Psoas muscle (tissue), 8 donors: ENCODE measurements around the gene VSIR. TPM values are rescaled to one million over a fixed set of nuclear protein-coding genes. Genes with fewer than 3 reads are reported as not detected.

ENCODE experiments used
- ATAC-seq, 4 donors: fragments of 200-7000 bp; cut with Tn5 transposase; one replicate each; pipeline ENCODE4 v1.9.1; 2020; ENCODE audit warnings: moderate library complexity in 3 of 4, mild to moderate bottlenecking in 2 of 4
- DNase-seq, 2 donors: peaks; one replicate each; pipeline ENCODE4 v3.0.0-alpha.2; 2020
- H3K27ac ChIP-seq: fragments of 200-600 bp; one replicate; pipeline ENCODE4 v1.8.0; 2022
- H3K27me3 ChIP-seq, 3 donors: fragments of 200-600 bp in 1 of 3; one replicate each; pipeline versions ENCODE4 v1.6.1 to v1.8.0; 2013 to 2022; ENCODE audit warnings: low read length in 2 of 3, mild to moderate bottlenecking in 2 of 3, moderate library complexity in 1 of 3; ENCODE audit not compliant: insufficient read depth in 3 of 3
- H3K36me3 ChIP-seq, 2 donors: fragments of 200-600 bp in 1 of 2; one replicate each; pipeline versions ENCODE4 v1.6.1 to v1.8.0; 2013 to 2022; ENCODE audit warnings: low read depth in 1 of 2, mild to moderate bottlenecking in 1 of 2, moderate library complexity in 1 of 2; ENCODE audit not compliant: insufficient read depth in 1 of 2
- H3K4me1 ChIP-seq: fragments of 200-600 bp; one replicate; pipeline ENCODE4 v1.8.0; 2022
- H3K4me3 ChIP-seq: fragments of 200-600 bp; one replicate; pipeline ENCODE4 v1.8.0; 2022; ENCODE audit warnings: mild to moderate bottlenecking
- H3K9me3 ChIP-seq: fragments of 200-600 bp; one replicate; pipeline ENCODE4 v1.8.0; 2022
- CTCF ChIP-seq: fragments of 200-600 bp; IDR thresholded peaks from one replicate; pipeline ENCODE4 v1.8.0; 2022; ENCODE audit warnings: antibody characterized with exemption
- WGBS, 3 donors: extraction: QIAGEN DNeasy Blood & Tissue Kit; methylation state at CpG; one replicate each; pipeline versions ENCODE4 v1.1.6 to v1.1.7; 2013; 5-methylcytosine and 5-hydroxymethylcytosine counted together
- intact Hi-C, 2 donors: fragments of 100-400 bp; cut with DNase I; formaldehyde crosslinking; loops; one replicate each; pipeline versions ENCODE4 v1.11.0 to v1.14.2; 2022
- polyA plus RNA-seq, 3 donors: library from polyadenylated mRNA; stranded (reverse); fragments of 200-250 nt; gene quantifications; one replicate each; pipeline ENCODE4 v1.2.3, GENCODE V29; 2013
- total RNA-seq, 4 donors: library from RNA; stranded (reverse); fragmentation: NEBNext Ultra II Directional in 2 of 4; extraction: Animal tissue kit (Norgen Biotek cat#: 25700) in 2 of 4; gene quantifications; one replicate each; pipeline versions ENCODE4 v1.2.1 to v1.2.4, GENCODE V29; 2021 to 2023
- donor health status: healthy with polysubstance abuse.
- donor health status: DM: no; HTN: no; CAD: no; lungs with moderate emphysema.
- donor health status: Bipolar disorder and iron deficiency.
- donor health status: healthy.
- donor health status: DM: yes; HTN: yes; CAD: no.
- donor health status: DM: no; HTN: no; CAD: no.
- donor health status: DM: no; HTN: no; CAD: no.
- donor health status: DM: yes; HTN: yes; CAD: no.

VSIR gene
- total and polyA plus RNA-seq, 7 donors, result 12.5 to 21.8 (median 18.1) TPM

- intact Hi-C loops, result no loop called here
- DNase-seq (no peak), ATAC-seq (no peak)
- H3K27ac ChIP-seq, result peak overlapping the region; percentile 21
- WGBS, 3 donors, result 91 to 97% (median 92%) methylated on average over 3 of the region's 3 CpGs
- H3K27me3 ChIP-seq, result no peaks in the 10 kb centered on the region
- peaks cover 2 to 12% of the 10 kb centered on the region in 2 donors for H3K36me3 ChIP-seq
- H3K4me3 ChIP-seq, result peak overlapping the region; percentile 28
- no peaks in the 10 kb centered on the region for H3K9me3 ChIP-seq
- peaks cover 62% of the 10 kb centered on the region for H3K4me1 ChIP-seq
- no peak for TF ChIP-seq CTCF
Observed at GRCh38 chr10:71761105-71761511, 12.2 kb downstream of the VSIR start.

GRCh38 chr10:71757399-71757922, 15.9 kb downstream of the VSIR start:
- whole genome bisulfite sequencing, 3 donors, result 21 to 34% (median 25%) methylated on average over 11 of the region's 11 CpGs
- ATAC-seq, result peak; percentile 87 to 94 (median 92)
- DNase-seq, result peak; percentile 49 to 85
- Histone ChIP-seq H3K9me3 (no peaks in the 10 kb centered on the region), H3K36me3 (peaks cover 2 to 20% of the 10 kb centered on the region in 2 donors), H3K27me3 (no peaks in the 10 kb centered on the region), H3K4me1 (peaks cover 63% of the 10 kb centered on the region), H3K27ac (peak overlapping the region; percentile 65), H3K4me3 (peak overlapping the region; percentile 41)
- TF ChIP-seq CTCF, result no peak
- intact Hi-C loops, result no loop called here

GRCh38 chr10:71756311-71757191, 16.8 kb downstream of the VSIR start:
- TF ChIP-seq CTCF, result no peak
- H3K36me3 ChIP-seq, result peaks cover 2 to 27% of the 10 kb centered on the region in 2 donors
- peaks cover 62% of the 10 kb centered on the region for H3K4me1 ChIP-seq
- H3K4me3 ChIP-seq, result peak overlapping the region; percentile 41
- intact Hi-C loops, result no loop called here
- H3K9me3 ChIP-seq, result no peaks in the 10 kb centered on the region
- 30 to 45% (median 36%) methylated on average over 12 of the region's 12 CpGs for WGBS, 3 donors
- no peaks in the 10 kb centered on the region for H3K27me3 ChIP-seq
- peak overlapping the region; percentile 65 for H3K27ac ChIP-seq
- no peak for DNase-seq
- peak; percentile 37 to 74 (median 66) for ATAC-seq

GRCh38 chr10:71755179-71755879, 18.0 kb downstream of the VSIR start:
- Histone ChIP-seq H3K4me3 (no peak overlapping the region), H3K27ac (no peak overlapping the region), H3K27me3 (no peaks in the 10 kb centered on the region), H3K36me3 (peaks cover under 1 to 29% of the 10 kb centered on the region in 2 donors), H3K9me3 (no peaks in the 10 kb centered on the region), H3K4me1 (peaks cover 60% of the 10 kb centered on the region)
- no peak for DNase-seq
- no peak for ATAC-seq
- intact Hi-C loops, result no loop called here
- TF ChIP-seq CTCF, result no peak
- 74 to 88% (median 80%) methylated on average over 16 of the region's 16 CpGs for WGBS, 3 donors
